DMS79 treated with DMSO at 0.1 percent for 48 hours (cell line): ENCODE measurements around the gene CCDC186.
"Not testable (repeated sequence)": the region's sequence is repeated elsewhere in the genome, so short reads cannot be mapped to it uniquely, and the experiment has no call there.

Experiments
- DNase-seq: peaks from one replicate; lab custom pipeline; 2025; lab: John Stamatoyannopoulos, UW

CCDC186 gene

GRCh38 chr10:114173603-114173920, 441 bp downstream of the CCDC186 start:
- peak; percentile 6 for DNase-seq

- DNase-seq = peak; percentile 29
These were observed 1.0 kb downstream of the CCDC186 start for GRCh38 chr10:114172776-114173602.

- DNase-seq = no peak
These were observed 1.8 kb downstream of the CCDC186 start for GRCh38 chr10:114172216-114172615.

- DNase-seq = no peak
These were observed 5.5 kb downstream of the CCDC186 start for GRCh38 chr10:114168450-114169009.

- no peak for DNase-seq
These were observed 6.0 kb downstream of the CCDC186 start for GRCh38 chr10:114167985-114168384.

GRCh38 chr10:114166494-114166893, 7.5 kb downstream of the CCDC186 start:
- DNase-seq = no peak

GRCh38 chr10:114166043-114166442, 8.0 kb downstream of the CCDC186 start:
- no peak for DNase-seq

- no peak for DNase-seq
These were observed 10.9 kb downstream of the CCDC186 start for GRCh38 chr10:114163062-114163461.

- DNase-seq = no peak
These were observed 16.1 kb downstream of the CCDC186 start for GRCh38 chr10:114157912-114158311.

- DNase-seq = no peak
These were observed 22.1 kb downstream of the CCDC186 start for GRCh38 chr10:114151892-114152291.

GRCh38 chr10:114151486-114151885, 22.5 kb downstream of the CCDC186 start:
- DNase-seq = no peak

GRCh38 chr10:114149476-114149875, 24.5 kb downstream of the CCDC186 start:
- DNase-seq = not testable (repeated sequence)

GRCh38 chr10:114143160-114143559, 30.8 kb downstream of the CCDC186 start:
- no peak for DNase-seq

- no peak for DNase-seq
These were observed 32.0 kb downstream of the CCDC186 start for GRCh38 chr10:114142018-114142417.

GRCh38 chr10:114140827-114141226, 33.2 kb downstream of the CCDC186 start:
- not testable (repeated sequence) for DNase-seq

GRCh38 chr10:114140036-114140435, 34.0 kb downstream of the CCDC186 start:
- DNase-seq = no peak

- DNase-seq = no peak
These were observed 35.4 kb downstream of the CCDC186 start for GRCh38 chr10:114138581-114138980.

GRCh38 chr10:114135476-114135875, 38.5 kb downstream of the CCDC186 start:
- DNase-seq = no peak

- DNase-seq = no peak
These were observed 42.9 kb downstream of the CCDC186 start for GRCh38 chr10:114131094-114131493.

GRCh38 chr10:114121031-114121430, 53.0 kb downstream of the CCDC186 start:
- no peak for DNase-seq

- no peak for DNase-seq
These were observed 55.5 kb downstream of the CCDC186 start for GRCh38 chr10:114118514-114118913.

GRCh38 chr10:114117728-114118127, 56.3 kb downstream of the CCDC186 start:
- no peak for DNase-seq

GRCh38 chr10:114115661-114116445, 58.1 kb downstream of the CCDC186 start:
- DNase-seq = no peak
